SKM-1 treated with dmso at 0.1 percent for 144 hours (cell line): ENCODE measurements around the gene MYEOV.

Source experiments
- DNase-seq: peaks from one replicate; lab custom pipeline; 2025; ENCODE audit not compliant: unreplicated experiment; lab: John Stamatoyannopoulos, UW

Gene MYEOV

GRCh38 chr11:69314555-69314954 is 20.6 kb downstream of the MYEOV start:
- no peak for DNase-seq

- DNase-seq, result no peak
Observed at GRCh38 chr11:69316956-69317355, 23.0 kb downstream of the MYEOV start.

GRCh38 chr11:69317401-69318092 is 23.6 kb downstream of the MYEOV start:
- DNase-seq, result no peak

- DNase-seq, result no peak
Observed at GRCh38 chr11:69318093-69318420, 24.1 kb downstream of the MYEOV start.

GRCh38 chr11:69319255-69320106 is 25.5 kb downstream of the MYEOV start:
- DNase-seq, result no peak

- DNase-seq, result no peak
Observed at GRCh38 chr11:69320326-69320725, 26.4 kb downstream of the MYEOV start.

GRCh38 chr11:69320756-69321741 is 27.1 kb downstream of the MYEOV start:
- DNase-seq, result no peak

GRCh38 chr11:69321877-69322361 is 28.0 kb downstream of the MYEOV start:
- DNase-seq, result no peak

GRCh38 chr11:69325446-69325845 is 31.5 kb downstream of the MYEOV start:
- no peak for DNase-seq

- no peak for DNase-seq
Observed at GRCh38 chr11:69326622-69327219, 32.8 kb downstream of the MYEOV start.

- no peak for DNase-seq
Observed at GRCh38 chr11:69327741-69328191, 33.8 kb downstream of the MYEOV start.

- DNase-seq, result no peak
Observed at GRCh38 chr11:69328231-69328630, 34.3 kb downstream of the MYEOV start.

- DNase-seq, result no peak
Observed at GRCh38 chr11:69329581-69329980, 35.6 kb downstream of the MYEOV start.

- DNase-seq, result no peak
Observed at GRCh38 chr11:69330330-69330729, 36.4 kb downstream of the MYEOV start.

- no peak for DNase-seq
Observed at GRCh38 chr11:69333149-69333710, 39.3 kb downstream of the MYEOV start.

GRCh38 chr11:69333879-69334278 is 39.9 kb downstream of the MYEOV start:
- DNase-seq, result no peak

- no peak for DNase-seq
Observed at GRCh38 chr11:69335007-69335780, 41.2 kb downstream of the MYEOV start.

- no peak for DNase-seq
Observed at GRCh38 chr11:69335781-69336405, 41.9 kb downstream of the MYEOV start.

- no peak for DNase-seq
Observed at GRCh38 chr11:69337211-69337721, 43.3 kb downstream of the MYEOV start.
